Neutrophil (primary cell): ENCODE data around the gene CAMK1D.

Source experiments
- H3K27ac ChIP-seq: fragments of 200-600 bp; sonication (generic); 2 replicates; pipeline ENCODE4 v1.5.1; 2016; ENCODE audit warnings: mild to moderate bottlenecking, moderate library complexity
- H3K27me3 ChIP-seq: fragments of 200-600 bp; sonication (generic); 2 replicates; pipeline ENCODE4 v1.6.0; 2016; ENCODE audit warnings: mild to moderate bottlenecking
- H3K36me3 ChIP-seq: fragments of 200-600 bp; sonication (generic); 2 replicates; pipeline ENCODE4 v1.5.1; 2017
- H3K4me1 ChIP-seq, 2 experiments: fragments of 200-600 bp in 1 of 2; sonication (generic) in 1 of 2; 1 replicate in 1 of 2; 2 replicates in 1 of 2; pipeline versions ENCODE4 v1.5.1 to v1.6.1; 2013 to 2016; ENCODE audit warnings: low read depth in 1 of 2, low read length in 1 of 2, mild to moderate bottlenecking in 1 of 2, moderate library complexity in 1 of 2; ENCODE audit not compliant: control insufficient read depth in 1 of 2, insufficient read depth in 1 of 2
- H3K4me3 ChIP-seq, 2 experiments: fragments of 200-600 bp in 1 of 2; sonication (generic) in 1 of 2; 1 replicate in 1 of 2; 2 replicates in 1 of 2; pipeline ENCODE4 v1.5.1; 2013 to 2016; ENCODE audit warnings: low read depth in 1 of 2, low read length in 1 of 2, mild to moderate bottlenecking in 1 of 2, moderate library complexity in 1 of 2
- H3K9me3 ChIP-seq: fragments of 200-600 bp; sonication (generic); 2 replicates; pipeline ENCODE4 v1.5.1; 2016
- TF ChIP-seq, protein P1 (sequence below): fragments of 200-600 bp; sonication (generic); IDR thresholded peaks from 2 replicates; pipeline ENCODE4 v1.5.1; 2016; ENCODE audit warnings: antibody characterized with exemption

The CAMK1D gene

DNA sequence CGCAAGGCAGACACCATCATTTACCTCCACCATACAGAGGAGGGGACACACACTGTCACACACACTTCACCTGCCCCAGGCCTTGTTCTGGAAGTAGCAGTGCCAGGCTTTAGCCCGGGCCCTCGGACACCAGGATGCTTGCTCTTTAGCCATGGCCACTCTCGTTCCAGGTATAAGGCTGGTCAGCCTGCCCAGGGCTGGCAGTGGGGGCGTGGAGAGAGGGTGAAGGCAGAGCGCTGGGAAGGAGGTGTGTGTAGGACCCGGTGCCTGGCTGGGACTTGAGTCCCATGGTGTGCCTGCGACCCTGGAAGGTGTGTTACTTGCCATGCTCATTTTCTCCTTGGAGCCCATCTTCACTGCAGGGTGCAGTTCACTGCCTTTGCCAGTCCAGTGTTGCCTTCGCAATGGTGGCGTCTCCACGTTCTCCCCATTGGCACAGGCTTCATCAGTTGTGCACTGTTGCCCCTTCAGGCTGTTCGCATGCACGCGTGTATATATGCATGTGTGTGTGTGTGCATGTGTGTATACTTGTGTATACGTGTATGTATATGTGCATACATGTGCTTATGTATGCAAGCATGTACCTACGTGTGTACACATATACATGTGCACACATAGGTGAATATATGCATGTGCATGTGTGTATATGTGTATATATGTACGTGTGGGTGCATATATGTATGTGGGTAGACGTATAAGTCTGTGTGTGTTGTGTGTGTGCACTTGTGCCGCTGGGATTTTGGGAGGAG is 153.4 kb downstream of the CAMK1D start:
- H3K36me3 ChIP-seq = no peaks in the 10 kb centered on the region
- peaks cover 43% of the 10 kb centered on the region in 2 experiments for H3K4me1 ChIP-seq
- no peak overlapping the region for H3K27ac ChIP-seq
- H3K9me3 ChIP-seq = no peaks in the 10 kb centered on the region
- no peak overlapping the region for H3K4me3 ChIP-seq
- TF ChIP-seq, protein P1, sequence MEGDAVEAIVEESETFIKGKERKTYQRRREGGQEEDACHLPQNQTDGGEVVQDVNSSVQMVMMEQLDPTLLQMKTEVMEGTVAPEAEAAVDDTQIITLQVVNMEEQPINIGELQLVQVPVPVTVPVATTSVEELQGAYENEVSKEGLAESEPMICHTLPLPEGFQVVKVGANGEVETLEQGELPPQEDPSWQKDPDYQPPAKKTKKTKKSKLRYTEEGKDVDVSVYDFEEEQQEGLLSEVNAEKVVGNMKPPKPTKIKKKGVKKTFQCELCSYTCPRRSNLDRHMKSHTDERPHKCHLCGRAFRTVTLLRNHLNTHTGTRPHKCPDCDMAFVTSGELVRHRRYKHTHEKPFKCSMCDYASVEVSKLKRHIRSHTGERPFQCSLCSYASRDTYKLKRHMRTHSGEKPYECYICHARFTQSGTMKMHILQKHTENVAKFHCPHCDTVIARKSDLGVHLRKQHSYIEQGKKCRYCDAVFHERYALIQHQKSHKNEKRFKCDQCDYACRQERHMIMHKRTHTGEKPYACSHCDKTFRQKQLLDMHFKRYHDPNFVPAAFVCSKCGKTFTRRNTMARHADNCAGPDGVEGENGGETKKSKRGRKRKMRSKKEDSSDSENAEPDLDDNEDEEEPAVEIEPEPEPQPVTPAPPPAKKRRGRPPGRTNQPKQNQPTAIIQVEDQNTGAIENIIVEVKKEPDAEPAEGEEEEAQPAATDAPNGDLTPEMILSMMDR = no peak
- peaks cover 35% of the 10 kb centered on the region for H3K27me3 ChIP-seq

DNA sequence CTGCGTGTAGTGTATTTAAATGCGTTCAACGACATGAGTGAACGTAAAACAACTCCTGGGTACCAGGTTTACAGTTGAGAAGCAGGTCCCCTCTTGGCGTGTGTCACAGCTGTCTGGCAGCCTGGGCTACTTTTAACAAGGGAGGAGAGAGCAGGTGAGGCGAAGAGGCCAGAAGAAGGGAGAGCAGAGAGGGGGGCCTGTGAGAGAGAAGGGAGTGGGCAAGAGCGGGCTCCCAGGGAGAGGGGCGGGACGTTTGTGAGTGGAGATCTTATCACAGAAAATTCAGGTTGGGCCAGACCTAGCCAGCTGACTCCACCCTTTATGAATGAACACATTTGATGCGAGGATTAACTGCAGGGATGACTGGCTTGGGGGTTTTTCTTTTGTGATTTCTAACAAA is 154.0 kb downstream of the CAMK1D start:
- Histone ChIP-seq H3K4me3 (no peak overlapping the region), H3K27me3 (peaks cover 35% of the 10 kb centered on the region), H3K4me1 (peaks cover 49% of the 10 kb centered on the region in 2 experiments), H3K27ac (no peak overlapping the region), H3K36me3 (no peaks in the 10 kb centered on the region), H3K9me3 (no peaks in the 10 kb centered on the region)
- TF ChIP-seq, protein P1 = no peak

DNA sequence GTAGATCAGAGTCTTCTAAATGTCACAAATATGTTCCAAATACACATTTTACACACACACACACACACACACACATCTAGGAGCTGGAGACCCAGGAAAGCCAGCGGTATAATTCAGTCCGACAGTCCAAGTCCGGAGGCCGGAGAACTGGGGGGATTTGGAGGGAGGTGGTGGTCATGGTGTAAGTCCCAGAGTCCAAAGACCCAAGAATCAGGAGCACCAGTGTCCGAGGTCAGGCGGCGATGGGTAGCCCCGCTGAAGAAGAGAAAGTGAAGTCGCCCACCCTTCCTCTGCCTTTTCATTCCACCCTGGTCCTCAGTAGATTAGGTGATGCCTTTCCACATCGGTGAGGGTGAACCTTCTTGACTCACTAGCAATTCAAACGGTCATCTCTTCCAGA is 154.8 kb downstream of the CAMK1D start:
- no peak overlapping the region for H3K27ac ChIP-seq
- TF ChIP-seq, protein P1 = no peak

DNA sequence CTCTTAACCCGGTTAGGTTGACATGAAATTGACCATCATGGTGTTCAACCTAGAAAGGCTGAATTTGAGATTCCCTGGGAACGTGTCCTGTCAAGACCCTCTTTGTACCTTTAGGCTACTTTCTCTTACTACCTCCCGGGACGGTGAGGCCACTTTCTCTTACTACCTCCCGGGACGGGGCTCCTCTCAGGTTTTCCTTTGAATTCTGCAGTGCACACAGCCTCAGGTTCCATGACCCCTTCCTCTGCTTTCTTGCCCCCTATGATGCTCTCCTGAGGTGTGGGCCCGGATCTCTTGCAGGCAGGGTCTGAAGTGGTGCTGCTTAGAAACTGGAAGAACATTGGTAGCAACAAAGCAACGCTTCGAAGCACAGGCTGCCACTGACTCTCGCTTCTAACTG is 155.3 kb downstream of the CAMK1D start:
- Histone ChIP-seq H3K27me3 (peaks cover 35% of the 10 kb centered on the region), H3K36me3 (no peaks in the 10 kb centered on the region), H3K9me3 (no peaks in the 10 kb centered on the region), H3K27ac (no peak overlapping the region), H3K4me1 (peaks cover 52 to 55% of the 10 kb centered on the region in 2 experiments), H3K4me3 (no peak overlapping the region)
- TF ChIP-seq, protein P1 = no peak

More for the DNA sequence above, 154.8 kb downstream of the CAMK1D start:
- no peaks in the 10 kb centered on the region for H3K36me3 ChIP-seq
- no peaks in the 10 kb centered on the region for H3K9me3 ChIP-seq
- H3K4me3 ChIP-seq = no peak overlapping the region
- peaks cover 35% of the 10 kb centered on the region for H3K27me3 ChIP-seq
- peaks cover 53 to 55% of the 10 kb centered on the region in 2 experiments for H3K4me1 ChIP-seq

DNA sequence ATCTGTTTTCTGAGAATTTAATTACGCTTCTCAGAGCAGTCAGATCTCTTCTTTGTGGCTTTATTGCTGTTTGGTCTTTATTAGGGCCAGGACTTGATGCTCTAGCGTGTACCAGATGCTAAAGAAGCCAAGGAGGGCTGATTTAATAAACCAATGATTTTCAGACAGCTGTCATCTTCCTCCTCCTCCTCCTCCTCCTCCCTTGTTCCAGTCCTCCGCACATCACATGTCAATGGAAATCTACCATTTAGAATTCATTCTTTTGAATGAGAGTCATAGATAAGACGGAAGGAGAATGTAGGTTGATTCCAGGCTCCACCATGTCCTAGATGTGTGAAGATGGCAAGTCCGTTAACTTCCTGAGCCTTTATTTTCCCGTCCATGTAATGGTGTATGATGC is 156.3 kb downstream of the CAMK1D start:
- peaks cover 41 to 46% of the 10 kb centered on the region in 2 experiments for H3K4me1 ChIP-seq
- H3K36me3 ChIP-seq = no peaks in the 10 kb centered on the region
- H3K9me3 ChIP-seq = no peaks in the 10 kb centered on the region
- no peak overlapping the region for H3K27ac ChIP-seq
- no peak overlapping the region for H3K4me3 ChIP-seq
- H3K27me3 ChIP-seq = peaks cover 39% of the 10 kb centered on the region
- TF ChIP-seq, protein P1 = no peak
